T-helper 2 cell (primary cell): ENCODE results near the gene RDH12.
A peak's percentile ranks its signal among the peaks of the same experiment; 100 is the strongest.
"Not testable (repeated sequence)": the region's sequence is repeated elsewhere in the genome, so short reads cannot be mapped to it uniquely, and the experiment has no call there.

Experiments used
- DNase-seq, 5 experiments: peaks; one replicate each; pipeline versions ENCODE4 v3.0.0 to v3.0.0-alpha.2; 2012 to 2022
- total RNA-seq, 2 donors: gene quantifications; one replicate each; lab custom pipeline; 2026; lab: John Stamatoyannopoulos, UW

The RDH12 gene
- total RNA-seq, result 0 reads per million in 2 donors

DNA sequence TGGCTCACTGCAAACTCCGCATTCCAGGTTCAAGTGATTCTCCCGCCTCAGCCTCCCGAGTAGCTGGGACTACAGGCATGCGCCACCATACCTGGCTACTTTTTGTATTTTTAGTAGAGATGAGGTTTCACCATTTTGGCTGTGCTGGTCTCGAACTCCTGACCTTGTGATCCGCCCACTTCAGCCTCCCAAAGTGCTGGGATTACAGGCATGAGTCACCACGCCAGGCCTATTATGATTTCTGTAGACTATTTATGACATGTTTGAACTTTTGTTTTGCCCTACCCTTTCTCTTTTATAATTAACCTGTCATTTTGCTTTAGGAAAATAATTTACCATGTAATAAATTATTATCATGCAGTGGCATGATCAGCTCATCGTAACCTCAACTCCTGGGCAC lies at the start of gene RDH12:
Gene RDH12 (plus strand): TSS at position 395 of the 400 bp plus-strand sequence. CDS start 20,757 bp downstream, outside the sequence.
- not testable (repeated sequence) for DNase-seq

DNA sequence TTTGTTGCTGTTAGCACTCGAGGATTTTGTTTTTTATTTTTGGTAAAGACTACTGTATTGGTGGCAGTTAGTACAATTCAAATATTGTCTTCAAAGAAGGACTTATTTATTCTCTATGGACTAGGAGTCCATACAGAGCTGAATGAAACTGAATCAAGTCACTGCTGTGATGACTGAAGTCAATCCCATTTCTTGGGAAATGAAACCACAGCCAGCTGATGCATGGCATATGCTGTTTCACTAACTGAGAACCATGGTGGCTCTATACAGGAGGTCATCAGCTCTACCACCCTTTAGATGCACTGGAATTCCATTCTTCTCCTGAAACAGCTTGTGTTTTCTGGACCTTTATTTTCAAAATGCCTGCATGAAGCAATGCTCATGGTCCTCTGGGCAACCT lies 49.5 kb upstream of the RDH12 start:
- no peak for DNase-seq

DNA sequence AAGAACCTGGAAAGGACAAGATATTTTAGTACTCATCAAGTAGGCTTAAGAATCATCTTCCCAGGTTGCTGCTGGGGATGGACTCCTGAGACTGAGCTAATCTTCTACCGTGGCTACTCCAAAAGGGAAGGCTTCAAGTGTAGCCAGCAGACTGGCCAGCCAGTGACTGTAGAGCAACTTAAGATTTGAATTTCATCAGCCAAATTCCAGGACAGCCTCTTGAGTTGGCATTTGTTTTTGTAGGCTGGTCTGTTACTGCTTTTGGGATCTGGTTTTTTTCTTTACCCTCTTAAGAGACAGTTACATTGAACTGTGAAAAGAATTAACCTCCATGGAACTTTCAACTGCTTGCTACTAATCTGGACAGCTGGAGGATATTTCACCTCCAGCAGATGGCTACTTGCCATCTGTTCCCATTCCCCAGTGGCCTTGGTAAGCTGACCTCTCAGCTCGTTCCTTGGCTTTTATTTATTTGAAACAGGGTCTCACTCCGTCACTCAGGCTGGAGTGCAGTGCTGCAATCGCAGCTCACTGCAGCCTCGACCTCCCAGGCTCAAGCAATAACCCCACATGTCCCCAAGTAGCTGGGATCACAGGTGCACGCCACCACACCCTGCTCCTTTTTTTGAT lies 47.9 kb upstream of the RDH12 start:
- DNase-seq, result no peak

DNA sequence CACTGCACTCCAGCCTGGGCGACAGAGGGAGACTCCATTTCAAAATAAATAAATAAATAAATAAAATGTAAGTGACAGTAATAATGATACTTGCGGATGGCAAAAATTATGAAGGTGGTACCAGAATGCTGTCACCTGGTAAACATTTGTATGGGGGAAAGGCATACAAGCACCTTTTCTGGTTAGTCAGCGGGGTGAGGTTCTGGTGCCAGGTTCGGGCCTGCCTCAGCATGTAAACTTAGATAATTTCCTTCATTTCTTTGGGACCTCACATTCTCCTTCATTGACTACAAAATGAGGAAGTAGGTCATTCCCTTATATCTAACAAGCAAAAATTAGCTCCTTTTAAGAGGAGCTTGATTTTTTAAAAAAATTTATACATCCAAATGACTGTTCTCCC lies 38.1 kb upstream of the RDH12 start:
- no peak for DNase-seq

DNA sequence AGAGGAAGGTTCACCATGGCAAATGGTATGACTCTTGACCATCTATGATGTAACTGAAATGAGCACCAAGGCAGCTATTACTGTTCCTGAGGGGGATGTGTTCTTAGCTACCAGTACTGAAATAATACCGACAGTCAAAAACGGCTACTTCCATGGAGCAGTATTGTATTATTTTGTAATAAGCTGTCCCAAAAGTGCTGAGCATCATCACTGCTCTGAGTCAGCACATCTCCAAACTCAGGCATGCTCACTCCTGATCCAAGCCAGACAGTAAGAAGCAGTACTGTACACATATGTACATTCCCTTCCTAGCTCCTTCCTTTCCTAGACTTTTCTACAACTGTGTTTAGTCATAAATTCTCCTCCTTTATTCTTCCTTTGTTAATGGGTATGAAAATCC lies 35.8 kb upstream of the RDH12 start:
- DNase-seq, result no peak

DNA sequence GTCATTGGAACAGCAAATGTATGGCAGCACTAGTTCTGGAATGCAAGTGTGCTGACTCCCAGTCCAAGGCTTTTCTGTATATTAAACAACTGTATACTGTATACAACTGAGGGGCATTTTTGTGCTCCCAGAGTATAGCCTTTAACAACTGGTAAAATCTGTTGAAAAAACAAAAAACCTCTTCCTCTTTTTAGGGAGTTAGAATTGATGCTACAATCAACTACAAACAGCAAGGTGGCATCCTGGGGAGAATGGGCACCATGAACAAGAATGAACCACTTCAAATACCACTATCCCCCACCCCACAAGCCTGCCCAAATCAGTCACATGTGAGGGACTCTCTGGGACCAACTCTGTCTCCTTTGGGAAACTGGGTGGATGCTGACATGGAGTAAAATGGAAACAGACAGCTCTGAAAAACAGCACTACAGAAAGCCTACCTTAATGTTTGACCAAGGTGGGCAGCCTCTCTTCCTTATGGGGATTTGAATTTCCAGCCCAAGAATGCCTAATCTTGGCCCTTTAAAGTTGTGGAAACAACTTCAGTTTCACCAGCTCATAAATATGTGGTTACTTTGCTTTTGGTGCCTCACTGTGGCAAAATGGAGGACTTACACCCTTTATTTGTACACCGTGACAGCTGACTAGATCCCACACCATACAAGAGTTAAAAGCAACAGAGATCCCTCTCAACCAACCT lies 34.8 kb upstream of the RDH12 start:
- DNase-seq, result peak in 2 of 5 experiments; percentile 14 to 72

DNA sequence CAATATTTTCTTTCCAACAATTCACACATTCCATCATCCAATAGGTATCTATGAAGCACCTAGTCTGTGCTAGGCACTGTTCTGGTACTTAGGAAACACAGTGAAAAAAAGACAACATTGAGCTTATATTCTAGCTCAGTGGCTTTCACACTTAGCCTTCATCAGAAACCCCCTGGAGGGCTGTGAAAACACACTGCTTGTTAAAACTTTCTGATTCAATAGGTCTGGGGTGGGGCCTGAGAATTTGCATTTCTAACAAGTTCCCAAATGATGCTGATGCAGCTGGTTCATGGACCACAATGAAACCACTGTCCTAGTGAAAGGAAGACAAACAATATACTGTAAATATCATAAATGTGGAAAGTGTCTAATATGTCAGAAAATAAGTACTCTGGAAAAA lies 33.1 kb upstream of the RDH12 start:
- DNase-seq, result peak in 2 of 5 experiments; percentile 7 to 56

DNA sequence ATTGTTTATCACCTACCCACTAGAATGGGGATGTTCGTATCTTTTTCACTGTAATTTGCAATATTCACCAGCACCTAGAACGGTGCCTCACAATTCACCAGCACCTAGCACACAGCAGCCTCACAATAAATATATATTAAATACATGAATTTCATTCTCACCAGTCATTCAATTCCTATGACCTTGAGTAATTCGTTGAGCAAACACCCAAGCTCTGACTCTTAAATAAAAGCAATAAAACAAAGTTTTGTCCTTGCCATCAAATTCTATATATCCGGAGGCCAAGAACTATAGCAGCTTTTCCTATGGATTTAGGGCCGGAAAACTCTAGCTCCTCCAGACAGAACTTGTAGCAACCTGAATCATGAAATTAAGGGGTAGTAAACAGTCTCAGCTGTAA lies 28.2 kb upstream of the RDH12 start:
- no peak for DNase-seq

DNA sequence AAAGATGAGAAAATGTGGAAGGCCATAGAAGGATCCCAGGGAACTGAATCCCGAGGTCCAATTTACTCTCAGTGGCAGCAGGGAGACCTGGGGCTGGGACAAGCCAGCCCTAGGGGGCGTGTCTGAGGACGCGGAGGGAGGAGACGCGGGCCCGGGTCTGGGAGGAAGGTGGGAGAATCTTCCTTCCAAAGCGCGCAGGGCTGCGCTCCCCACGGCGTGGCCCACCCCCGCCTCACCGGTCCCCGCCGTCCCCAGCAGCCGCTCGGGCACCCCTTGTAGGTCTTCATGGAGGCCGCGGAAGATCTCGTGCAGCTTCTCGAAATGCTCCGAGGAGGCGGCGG lies 27.6 kb upstream of the RDH12 start:
- peak in 4 of 5 experiments; percentile 30 to 56 (median 36) for DNase-seq

DNA sequence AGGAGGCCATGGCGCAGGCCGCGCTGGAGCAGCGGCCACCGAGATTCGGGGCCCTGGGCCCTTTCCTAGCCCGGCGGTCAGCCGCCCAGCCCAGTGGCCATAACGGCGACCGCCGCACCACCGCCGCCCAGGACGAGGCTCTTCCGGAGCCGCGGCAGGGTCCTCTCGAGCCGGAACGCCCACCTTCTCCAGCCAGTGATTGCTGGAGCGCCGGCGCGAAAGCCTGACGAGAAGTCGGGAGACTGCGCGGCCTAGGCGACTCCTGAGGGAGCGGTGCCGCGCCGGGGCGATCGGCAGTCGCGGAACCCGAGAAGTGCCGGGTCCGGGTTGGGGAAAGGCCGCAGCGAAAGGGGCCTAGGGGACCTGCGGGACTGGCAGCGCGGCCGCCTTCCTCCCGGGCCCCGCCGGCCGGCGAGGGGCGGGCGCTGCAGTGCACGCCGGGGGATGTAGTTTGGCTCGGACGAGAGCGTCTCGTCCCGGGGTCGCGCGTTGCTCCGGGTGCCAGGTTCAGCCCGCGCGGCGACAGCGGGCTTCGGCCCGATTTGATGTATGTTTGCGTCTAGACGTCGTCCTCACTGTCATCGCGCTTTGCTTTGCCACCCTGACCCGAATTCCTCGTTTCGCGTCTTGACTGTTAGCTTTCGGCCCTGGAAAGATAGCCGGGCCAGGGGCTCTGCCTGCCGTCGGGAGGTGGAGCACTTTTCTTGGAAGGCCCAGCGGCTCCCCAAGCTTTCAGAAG lies 27.0 kb upstream of the RDH12 start, which contains the start of gene VTI1B:
Gene VTI1B (minus strand): TSS at position 153 of the 739 bp plus-strand sequence. CDS start 143 bp downstream, at position 10.
- DNase-seq, result peak; percentile 60 to 85 (median 72)

DNA sequence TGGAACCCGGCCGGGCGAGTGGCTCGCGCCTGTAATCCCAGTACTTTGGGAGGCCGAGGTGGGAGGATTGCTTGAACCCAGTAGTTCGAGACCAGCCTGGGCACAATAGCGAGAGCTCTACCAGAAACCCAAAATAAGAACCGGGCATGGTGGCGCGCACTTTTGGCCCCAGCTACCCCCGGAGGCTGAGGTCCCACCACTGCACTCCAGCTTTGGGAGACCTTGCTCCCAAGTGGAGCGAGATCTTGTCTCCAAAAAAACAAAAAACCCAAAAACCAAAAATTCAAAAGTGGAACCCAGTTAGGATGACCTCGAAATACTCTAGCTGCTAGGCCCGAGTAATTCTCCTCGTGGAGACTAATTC lies 26.5 kb upstream of the RDH12 start:
- DNase-seq, result no peak

DNA sequence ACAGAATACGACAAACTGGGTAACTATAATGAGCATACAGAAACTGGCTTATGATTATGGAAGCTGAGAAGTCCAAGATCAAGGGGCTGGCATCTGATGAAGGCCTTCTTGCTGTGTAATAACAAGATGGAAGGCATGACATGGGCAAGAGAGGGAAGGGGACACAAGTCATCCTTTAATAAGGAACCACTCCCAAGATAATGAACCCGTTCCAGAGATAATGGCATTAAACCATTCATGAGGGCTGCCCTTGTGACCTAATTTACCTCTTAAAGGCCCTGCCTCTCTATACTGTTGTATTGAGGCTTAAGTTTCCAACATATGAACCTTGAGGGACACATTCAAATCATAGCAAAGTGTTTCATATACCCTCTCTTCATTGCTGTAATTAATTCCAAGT lies 22.7 kb upstream of the RDH12 start:
- no peak for DNase-seq

DNA sequence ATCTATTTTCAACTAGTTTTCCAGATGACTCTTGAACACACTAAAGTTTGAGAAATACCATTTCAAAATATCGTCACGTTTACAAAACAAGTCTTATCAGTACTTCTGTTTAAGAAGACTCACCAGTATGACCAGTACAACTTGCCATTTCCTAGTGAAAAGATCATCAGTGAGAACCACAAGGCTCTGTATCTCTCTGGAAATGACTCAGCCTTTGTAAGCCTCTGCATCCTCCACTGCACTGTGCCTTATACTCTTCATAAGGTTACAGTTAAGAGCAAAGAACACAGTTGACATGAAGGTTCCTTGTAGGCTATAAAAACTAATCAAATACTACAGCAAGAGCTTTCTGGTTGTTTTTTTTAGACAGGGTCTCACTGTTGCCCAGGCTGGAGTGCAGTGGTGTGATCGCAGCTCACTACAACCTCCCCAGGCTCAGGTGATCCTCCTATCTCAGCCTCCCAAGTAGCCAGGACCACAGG lies 21.5 kb upstream of the RDH12 start:
- peak in 1 of 5 experiments; percentile 97 for DNase-seq

DNA sequence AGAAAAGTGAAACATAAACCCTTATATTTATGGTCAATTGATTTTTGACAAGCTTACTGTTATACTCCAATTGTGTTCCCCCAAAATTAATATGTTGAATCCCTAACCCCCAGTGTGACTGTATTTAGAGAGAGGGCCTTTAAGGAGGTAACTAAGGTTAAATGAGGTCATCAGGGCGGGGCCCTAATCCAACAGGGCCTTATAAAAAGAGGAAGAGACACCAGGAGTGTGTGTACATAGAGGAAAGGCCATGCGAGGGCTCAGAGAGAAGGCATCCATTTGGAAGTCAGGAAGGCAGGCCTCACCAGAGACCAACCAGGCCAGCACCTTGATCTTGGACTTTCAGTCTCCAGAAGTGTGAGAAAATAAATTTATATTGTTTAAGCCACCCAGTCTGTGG lies 20.7 kb upstream of the RDH12 start:
- DNase-seq, result peak in 1 of 5 experiments; percentile 24

DNA sequence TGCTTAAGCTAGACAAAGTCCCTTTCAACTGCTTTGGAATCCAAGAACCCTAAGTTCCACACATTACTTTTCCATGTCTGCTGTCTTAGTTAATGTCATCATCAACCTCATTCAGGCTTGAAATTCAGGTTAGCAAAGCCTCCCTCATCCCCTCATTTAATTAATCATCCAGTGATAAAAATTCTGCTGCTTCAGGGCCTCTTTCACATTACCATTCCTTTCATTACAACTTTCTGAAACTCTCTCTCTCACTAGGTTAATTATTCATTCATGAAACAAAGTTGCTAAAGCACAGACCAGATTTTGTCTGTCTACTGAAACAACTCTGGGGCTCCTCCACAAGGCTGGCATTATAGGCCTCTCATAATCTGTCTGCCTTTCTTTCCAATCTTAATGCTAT lies 17.8 kb upstream of the RDH12 start:
- no peak for DNase-seq

DNA sequence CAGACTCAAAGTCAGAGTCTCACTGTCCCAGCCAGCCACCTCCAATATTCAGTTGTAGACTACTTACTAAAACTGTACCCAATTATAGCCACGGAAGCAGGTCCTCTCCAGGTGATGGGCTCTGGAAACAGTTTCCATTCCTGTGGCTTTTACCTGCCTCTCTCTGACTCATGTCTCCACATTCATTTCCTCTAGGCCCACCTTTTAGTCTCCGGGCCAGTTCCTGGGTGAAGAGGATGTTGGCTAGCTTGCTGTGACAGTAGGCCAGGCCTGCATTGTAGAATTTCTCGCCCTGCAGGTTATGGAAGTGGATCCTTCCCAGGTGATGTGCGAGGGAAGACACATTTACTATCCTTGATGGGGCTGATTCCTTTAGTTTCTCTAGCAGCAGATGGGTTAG lies 11.7 kb upstream of the RDH12 start:
- DNase-seq, result no peak

DNA sequence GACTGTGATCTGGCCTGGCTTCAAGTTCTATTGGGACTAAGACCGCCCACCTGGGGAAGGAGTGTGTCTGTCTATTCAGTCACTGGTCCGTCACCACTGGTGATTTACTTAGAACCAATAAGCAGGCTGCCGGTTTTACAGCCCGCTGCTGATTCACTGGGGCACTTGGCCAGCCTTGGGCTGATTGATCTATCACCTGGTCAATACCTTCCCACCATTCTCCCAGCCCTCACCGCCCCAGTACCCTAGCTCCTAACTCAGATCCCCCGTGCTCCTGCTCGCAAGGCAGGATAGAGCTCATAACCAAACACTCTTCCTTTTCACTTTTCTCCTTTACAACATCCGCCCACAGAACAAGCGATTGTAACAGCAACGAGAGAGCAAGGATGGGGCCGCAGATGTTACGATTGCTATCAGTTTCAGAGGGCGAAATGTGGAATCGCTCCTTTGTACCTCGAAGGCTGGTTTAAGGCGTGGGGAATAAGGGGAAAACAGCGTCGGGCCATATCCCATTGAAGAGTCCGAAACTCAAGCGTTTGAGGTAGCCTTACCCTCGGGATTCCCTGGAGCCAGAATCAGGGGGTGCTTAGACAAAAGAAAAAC lies 6.8 kb upstream of the RDH12 start:
- peak in 4 of 5 experiments; percentile 49 to 89 (median 53) for DNase-seq

DNA sequence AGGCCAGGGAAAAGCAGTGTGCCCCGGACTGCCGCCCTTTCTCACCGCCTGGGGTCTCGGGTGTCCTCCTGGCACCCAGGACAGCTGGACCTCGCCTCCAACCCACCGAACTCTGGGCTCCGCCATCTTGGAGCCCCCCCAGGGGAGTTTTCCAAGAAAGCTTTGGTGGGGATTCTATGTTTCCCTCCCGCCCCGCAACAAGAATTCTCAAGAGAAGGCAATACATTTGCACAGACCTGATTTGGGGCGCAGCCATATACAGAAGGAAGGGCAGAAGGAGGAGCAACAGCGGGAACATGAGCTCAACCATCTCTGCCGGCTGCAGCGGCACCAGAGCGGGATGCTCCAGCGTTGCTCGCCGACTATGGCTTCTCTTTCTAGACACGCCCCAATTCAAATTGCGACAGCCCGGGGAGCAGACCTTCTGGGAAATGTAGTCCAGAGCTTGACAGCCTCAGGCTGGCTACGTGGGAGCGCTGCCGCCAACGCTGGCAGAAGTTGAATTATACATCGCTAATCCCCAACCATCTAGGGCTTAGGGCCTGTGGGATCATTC lies 6.2 kb upstream of the RDH12 start, which contains the start of gene RDH11:
Gene RDH11 (minus strand): TSS at position 371 of the 556 bp plus-strand sequence. CDS start 61 bp downstream, at position 310.
- DNase-seq, result peak; percentile 59 to 93 (median 77)

DNA sequence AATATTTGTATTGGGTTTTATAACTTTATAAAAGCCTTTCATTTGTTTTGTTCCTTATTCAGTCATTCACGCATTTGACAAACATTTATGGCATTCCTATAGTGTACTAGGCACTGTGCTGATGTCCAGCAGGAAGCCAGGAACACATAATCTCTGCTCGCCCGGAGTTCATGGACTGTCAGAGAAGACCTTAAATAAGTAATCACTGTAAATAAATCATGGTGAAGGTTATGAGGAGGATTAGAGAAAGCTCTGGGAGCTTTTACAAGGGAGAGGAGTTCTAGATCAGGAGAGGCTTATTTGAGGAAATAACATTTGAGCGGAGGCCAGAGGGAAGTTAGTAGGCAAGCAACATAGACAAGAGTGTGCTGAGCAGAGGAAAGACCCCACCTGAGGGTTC lies 4.7 kb upstream of the RDH12 start:
- DNase-seq, result no peak

DNA sequence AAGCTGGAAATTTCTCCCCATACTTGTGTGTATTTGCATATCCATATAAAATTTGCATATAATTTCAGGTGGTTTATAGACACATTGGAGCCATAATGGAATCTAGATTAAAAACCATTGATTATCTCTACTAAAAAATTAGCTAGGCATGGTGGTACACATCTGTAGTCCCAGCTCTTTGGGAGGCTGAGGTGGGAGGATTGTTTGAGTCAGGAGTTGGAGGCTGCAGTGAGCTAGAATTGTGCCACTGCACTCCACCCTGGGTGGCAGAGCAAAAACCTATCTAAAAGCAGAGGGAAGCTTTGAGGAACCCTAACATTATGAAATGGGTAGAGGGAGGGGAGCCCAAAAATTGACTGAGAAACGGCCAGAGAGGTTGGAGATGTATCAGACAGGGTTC lies 3.5 kb upstream of the RDH12 start:
- no peak for DNase-seq

DNA sequence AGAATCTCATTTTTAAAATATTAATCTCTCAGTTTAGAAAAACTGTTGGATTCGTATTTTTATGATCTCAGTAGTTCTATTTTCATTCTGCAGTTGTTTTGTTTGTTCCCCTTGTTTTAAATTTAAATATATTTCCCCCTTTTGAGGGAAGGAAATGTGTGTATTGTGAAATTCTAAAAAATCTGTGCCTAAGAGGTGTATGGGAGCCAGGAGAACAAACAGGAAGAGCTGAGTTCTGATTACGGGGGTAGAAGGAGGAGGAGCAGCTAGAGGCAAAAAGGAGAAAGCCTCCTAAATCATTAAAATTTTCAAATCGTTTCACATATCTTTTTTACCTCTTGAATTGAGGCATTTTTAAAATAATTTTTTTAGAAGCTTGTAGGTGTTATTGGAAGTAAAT lies 2.3 kb downstream of the RDH12 start:
- DNase-seq, result no peak

DNA sequence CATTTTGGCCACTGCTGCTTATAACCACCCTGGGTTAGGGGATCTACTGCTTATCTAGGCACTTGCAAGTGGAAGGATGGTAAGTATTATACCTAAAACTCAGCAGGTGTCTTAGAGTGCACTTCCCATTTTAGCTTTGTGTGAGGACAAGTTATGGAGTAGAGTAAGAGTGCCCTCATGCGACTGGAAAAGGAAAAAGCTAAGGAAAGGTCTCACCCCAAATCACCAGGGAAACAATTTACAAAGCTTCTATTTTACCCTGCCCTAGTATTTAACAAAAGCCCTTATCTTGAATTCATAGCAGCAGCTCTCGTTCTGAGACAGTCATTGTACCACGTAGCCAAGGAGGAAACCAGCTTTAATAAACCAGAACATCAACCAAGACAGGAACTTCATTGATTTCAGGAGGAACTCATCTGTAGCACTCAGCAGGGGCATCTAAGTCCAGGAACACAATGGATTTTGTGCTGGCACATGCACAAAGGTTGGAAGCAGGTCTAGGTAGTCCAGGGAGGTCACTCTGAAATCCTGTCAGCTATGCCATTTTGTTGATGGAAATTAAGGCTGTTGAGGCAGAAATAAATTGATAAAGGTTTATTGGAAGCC lies 2.9 kb downstream of the RDH12 start:
- DNase-seq, result peak in 2 of 5 experiments; percentile 6 to 76
